Neural cell (in vitro differentiated cells): ENCODE data around the gene ZNF764. TPM values are rescaled to one million over a fixed set of nuclear protein-coding genes. Genes with fewer than 3 reads are reported as not detected.

ENCODE experiments used
- H2AFZ ChIP-seq: fragments of 200-600, 300-800 bp; sonication (generic), shearing (Covaris generic); 2 replicates; pipeline ENCODE4 v1.6.0; 2014; ENCODE audit warnings: low read depth, mild to moderate bottlenecking, antibody characterized with exemption, low read length, moderate library complexity
- H3F3A ChIP-seq: fragments of 200-600 bp; shearing (Covaris generic); 2 replicates; pipeline ENCODE4 v1.6.1; 2016; ENCODE audit warnings: mild to moderate bottlenecking, moderate library complexity, mixed read lengths, antibody characterized with exemption, low read length; ENCODE audit not compliant: insufficient read depth, poor library complexity, severe bottlenecking
- H3K27ac ChIP-seq: fragments of 200-600, 300-800 bp; sonication (generic), shearing (Covaris generic); 2 replicates; pipeline ENCODE4 v1.5.1; 2014; ENCODE audit warnings: mild to moderate bottlenecking, low read length, moderate library complexity
- H3K27me3 ChIP-seq: fragments of 300-800, 200-600 bp; sonication (generic), shearing (Covaris generic); 2 replicates; pipeline ENCODE4 v1.6.0; 2014; ENCODE audit warnings: mild to moderate bottlenecking, low read depth, low read length, moderate library complexity; ENCODE audit not compliant: insufficient read depth
- H3K36me3 ChIP-seq: fragments of 300-800, 200-600 bp; sonication (generic), shearing (Covaris generic); 2 replicates; pipeline ENCODE4 v1.5.1; 2014; ENCODE audit warnings: mild to moderate bottlenecking, antibody characterized with exemption, low read length, moderate library complexity; ENCODE audit not compliant: insufficient read depth
- H3K4me2 ChIP-seq: fragments of 300-800, 200-600 bp; sonication (generic), shearing (Covaris generic); 2 replicates; pipeline ENCODE4 v1.6.0; 2014; ENCODE audit warnings: mild to moderate bottlenecking, low read length
- H3K4me3 ChIP-seq: fragments of 300-800, 200-600 bp; sonication (generic), shearing (Covaris generic); 2 replicates; pipeline ENCODE4 v1.5.1; 2014; ENCODE audit warnings: mild to moderate bottlenecking, low read length, moderate library complexity
- H3K79me2 ChIP-seq: fragments of 200-600 bp; shearing (Covaris generic); replicated peaks from 2 replicates; pipeline ENCODE4 v1.6.0; 2014; ENCODE audit warnings: mild to moderate bottlenecking, low read length, moderate library complexity; ENCODE audit not compliant: insufficient read depth
- H3K9ac ChIP-seq: fragments of 300-800, 200-600 bp; sonication (generic), shearing (Covaris generic); 2 replicates; pipeline ENCODE4 v1.6.1; 2016; ENCODE audit warnings: mild to moderate bottlenecking, low read length, mixed read lengths
- H3K9me2 ChIP-seq: fragments of 200-600 bp; shearing (Covaris generic); 2 replicates; pipeline ENCODE4 v1.6.1; 2016; ENCODE audit warnings: mild to moderate bottlenecking, low read length, mixed read lengths; ENCODE audit not compliant: insufficient read depth
- H3K9me3 ChIP-seq: fragments of 200-600, 300-800 bp; sonication (generic), shearing (Covaris generic); 2 replicates; pipeline ENCODE4 v1.6.1; 2016; ENCODE audit warnings: mild to moderate bottlenecking, mixed run types, low read length, moderate library complexity, mixed read lengths
- H4K20me1 ChIP-seq: fragments of 200-600 bp; shearing (Covaris generic); 2 replicates; pipeline ENCODE4 v1.6.1; 2016; ENCODE audit warnings: mild to moderate bottlenecking, mixed run types; ENCODE audit not compliant: insufficient read depth
- CTCF ChIP-seq: fragments of 450-650 bp; IDR thresholded peaks from 2 replicates; pipeline ENCODE4 v1.5.1; 2014; ENCODE audit warnings: antibody characterized with exemption, mild to moderate bottlenecking, moderate library complexity; ENCODE audit not compliant: poor library complexity, severe bottlenecking
- EP300 ChIP-seq: fragments of 450-650 bp; conservative IDR thresholded peaks from 2 replicates; pipeline ENCODE4 v1.6.1; 2014; ENCODE audit warnings: antibody characterized with exemption, mild to moderate bottlenecking, moderate library complexity; ENCODE audit not compliant: poor library complexity, severe bottlenecking
- EZH2 ChIP-seq: fragments of 200-600, 300-800 bp; shearing (Covaris generic), sonication (generic); IDR thresholded peaks from 2 replicates; pipeline ENCODE4 v1.6.1; 2014; ENCODE audit warnings: antibody characterized with exemption, low read length, borderline replicate concordance, mild to moderate bottlenecking; ENCODE audit not compliant: insufficient read depth, poor library complexity, severe bottlenecking
- MXI1 ChIP-seq: fragments of 450-650 bp; conservative IDR thresholded peaks from 2 replicates; pipeline ENCODE4 v1.6.1; 2014; ENCODE audit warnings: antibody characterized with exemption, mild to moderate bottlenecking; ENCODE audit not compliant: poor library complexity, severe bottlenecking
- POLR2AphosphoS5 ChIP-seq: IDR thresholded peaks from 2 replicates; pipeline ENCODE4 v1.6.1; 2012
- RAD21 ChIP-seq: fragments of 450-650 bp; conservative IDR thresholded peaks from 2 replicates; pipeline ENCODE4 v1.6.1; 2014; ENCODE audit warnings: antibody characterized with exemption, mild to moderate bottlenecking, moderate library complexity
- REST ChIP-seq: IDR thresholded peaks from 2 replicates; pipeline ENCODE4 v1.6.1; 2012; ENCODE audit warnings: borderline replicate concordance
- SMC3 ChIP-seq: fragments of 450-650 bp; conservative IDR thresholded peaks from 2 replicates; pipeline ENCODE4 v1.6.1; 2014; ENCODE audit warnings: antibody characterized with exemption, mild to moderate bottlenecking, moderate library complexity; ENCODE audit not compliant: poor library complexity
- TAF1 ChIP-seq: IDR thresholded peaks from 2 replicates; pipeline ENCODE4 v1.6.1; 2012; ENCODE audit warnings: low read depth
- polyA minus RNA-seq: library from RNA; depleted of rRNA, polyadenylated mRNA; stranded (reverse); fragments of >200 nt; gene quantifications from 2 replicates; pipeline ENCODE4 v1.2.3, GENCODE V29; 2014
- polyA plus RNA-seq: library from polyadenylated mRNA; depleted of rRNA; stranded (reverse); fragments of >200 nt; gene quantifications from 2 replicates; pipeline ENCODE4 v1.2.3, GENCODE V29; 2014

ZNF764 gene
- polyA plus RNA-seq, result 10.5 and 14.9 TPM in 2 replicates
- 26.3 and 28.1 TPM in 2 replicates for polyA minus RNA-seq

GRCh38 chr16:30557957-30558788 is at the start of gene ZNF764:
Gene ZNF764 (minus strand): TSS chr16:30558374. CDS start chr16:30558182, 192 bp downstream.
- TF ChIP-seq EP300 (peak; percentile 57), POLR2AphosphoS5 (peak; percentile 58), MXI1 (peak; percentile 70), CTCF (peak; percentile 43), RAD21 (peak; percentile 48), EZH2 (no peak), SMC3 (peak; percentile 44), REST (peak; percentile 31), TAF1 (no peak)
- Histone ChIP-seq H3K36me3 (no peaks in the 10 kb centered on the region), H3K27me3 (no peaks in the 10 kb centered on the region), H3K79me2 (peaks cover 7% of the 10 kb centered on the region), H3K9me2 (no peaks in the 10 kb centered on the region), H4K20me1 (no peaks in the 10 kb centered on the region), H2AFZ (peak within 1 kb of the TSS; percentile 95), H3K9me3 (no peaks in the 10 kb centered on the region), H3K4me3 (peak within 1 kb of the TSS; percentile 89), H3K4me2 (peak within 1 kb of the TSS; percentile 78), H3F3A (no peaks in the 10 kb centered on the region), H3K27ac (peak within 1 kb of the TSS; percentile 97), H3K9ac (peak within 1 kb of the TSS; percentile 98)

- no peak overlapping the region for H2AFZ ChIP-seq
- H3K4me2 ChIP-seq, result no peak overlapping the region
- no peaks in the 10 kb centered on the region for H3K36me3 ChIP-seq
- no peaks in the 10 kb centered on the region for H3K27me3 ChIP-seq
- no peak overlapping the region for H3K27ac ChIP-seq
- peaks cover 10% of the 10 kb centered on the region for H3K79me2 ChIP-seq
- H4K20me1 ChIP-seq, result no peaks in the 10 kb centered on the region
- no peak overlapping the region for H3K9ac ChIP-seq
- H3K4me3 ChIP-seq, result no peak overlapping the region
- H3K9me2 ChIP-seq, result no peaks in the 10 kb centered on the region
- TF ChIP-seq REST (no peak), POLR2AphosphoS5 (no peak), CTCF (no peak), TAF1 (no peak), EZH2 (no peak), RAD21 (no peak), SMC3 (no peak), EP300 (no peak), MXI1 (no peak)
- no peaks in the 10 kb centered on the region for H3F3A ChIP-seq
- H3K9me3 ChIP-seq, result no peaks in the 10 kb centered on the region
Observed at GRCh38 chr16:30606004-30606403, 47.8 kb upstream of the ZNF764 start.
